GM23338 (cell line): Measurements from ENCODE around the gene CSN3. TPM values are rescaled to one million over a fixed set of nuclear protein-coding genes. Genes with fewer than 3 reads are reported as not detected.

ENCODE experiments used
- ATAC-seq: fragments of 200-7000 bp; cut with Tn5 transposase; 3 replicates; pipeline ENCODE4 v1.9.1; 2020
- DNase-seq: peaks from one replicate; pipeline ENCODE4 v3.0.0-alpha.2; 2015; ENCODE audit warnings: low spot score
- H2AFZ ChIP-seq: fragments of 200-600 bp; sonication (generic); 2 replicates; pipeline ENCODE4 v1.8.0; 2016; ENCODE audit warnings: antibody characterized with exemption, mild to moderate bottlenecking, moderate library complexity
- H3F3A ChIP-seq: fragments of 200-600 bp; sonication (generic); replicated peaks from 2 replicates; pipeline ENCODE4 v1.8.0; 2017; ENCODE audit warnings: antibody characterized with exemption, mixed run types, low read depth
- H3K27ac ChIP-seq: fragments of 200-600 bp; sonication (generic); 2 replicates; pipeline ENCODE4 v1.6.1; 2016; ENCODE audit warnings: low read depth
- H3K27me3 ChIP-seq: fragments of 200-600 bp; sonication (generic); 2 replicates; pipeline ENCODE4 v1.8.0; 2016; ENCODE audit warnings: mild to moderate bottlenecking, mixed run types, moderate library complexity; ENCODE audit not compliant: insufficient read depth
- H3K36me3 ChIP-seq: fragments of 200-600 bp; sonication (generic); 2 replicates; pipeline ENCODE4 v1.8.0; 2016; ENCODE audit warnings: mild to moderate bottlenecking; ENCODE audit not compliant: insufficient read depth
- H3K4me1 ChIP-seq: fragments of 200-600 bp; sonication (generic); 2 replicates; pipeline ENCODE4 v1.8.0; 2016; ENCODE audit warnings: mild to moderate bottlenecking, moderate library complexity; ENCODE audit not compliant: insufficient read depth
- H3K4me2 ChIP-seq: fragments of 200-600 bp; sonication (generic); 2 replicates; pipeline ENCODE4 v1.7.1; 2017; ENCODE audit warnings: mixed run types
- H3K4me3 ChIP-seq: fragments of 200-600 bp; sonication (generic); 2 replicates; pipeline ENCODE4 v1.6.1; 2016; ENCODE audit warnings: mixed run types
- H3K79me2 ChIP-seq: fragments of 200-600 bp; sonication (generic); replicated peaks from 2 replicates; pipeline ENCODE4 v1.8.0; 2017; ENCODE audit warnings: mild to moderate bottlenecking; ENCODE audit not compliant: insufficient read depth
- H3K9me2 ChIP-seq: fragments of 200-600 bp; sonication (generic); 2 replicates; pipeline ENCODE4 v1.8.0; 2017; ENCODE audit not compliant: insufficient read depth
- H4K20me1 ChIP-seq: fragments of 200-600 bp; sonication (generic); replicated peaks from 2 replicates; pipeline ENCODE4 v1.8.0; 2017; ENCODE audit warnings: mild to moderate bottlenecking; ENCODE audit not compliant: insufficient read depth
- H3K27ac Mint-ChIP-seq: 2 replicates; pipeline ENCODE4 v1.8.0; 2020; ENCODE audit warnings: inconsistent platforms, mild to moderate bottlenecking, moderate library complexity, mixed read lengths
- H3K27me3 Mint-ChIP-seq: 3 replicates; pipeline ENCODE4 v1.8.0; 2022; ENCODE audit warnings: low read depth, mild to moderate bottlenecking, moderate library complexity, mixed read lengths, inconsistent platforms; ENCODE audit not compliant: insufficient read depth, poor library complexity
- H3K36me3 Mint-ChIP-seq: 3 replicates; pipeline ENCODE4 v1.8.0; 2021; ENCODE audit warnings: low read depth, mild to moderate bottlenecking, inconsistent platforms, moderate library complexity, mixed read lengths
- H3K4me1 Mint-ChIP-seq: 3 replicates; pipeline ENCODE4 v1.8.0; 2020; ENCODE audit warnings: mild to moderate bottlenecking, inconsistent platforms, mixed read lengths
- H3K4me3 Mint-ChIP-seq: 3 replicates; pipeline ENCODE4 v1.8.0; 2021; ENCODE audit warnings: moderate library complexity, mild to moderate bottlenecking, inconsistent platforms, mixed read lengths
- H3K9me3 Mint-ChIP-seq: 3 replicates; pipeline ENCODE4 v1.8.0; 2020; ENCODE audit warnings: moderate library complexity, mild to moderate bottlenecking, inconsistent platforms, mixed read lengths
- CTCF ChIP-seq, 2 experiments: fragments of 200-600 bp in 1 of 2; sonication (generic) in 1 of 2; conservative IDR thresholded peaks; 2 replicates each; pipeline versions ENCODE4 v1.5.1 to v1.6.1; 2016 to 2017; ENCODE audit warnings: antibody characterized with exemption in 2 of 2, low read depth in 2 of 2, mild to moderate bottlenecking in 2 of 2, moderate library complexity in 1 of 2
- ETS1 ChIP-seq: IDR thresholded peaks from 2 replicates; pipeline ENCODE4 v1.6.1; 2016; ENCODE audit warnings: antibody characterized with exemption
- EZH2 ChIP-seq: fragments of 200-600 bp; sonication (generic); IDR thresholded peaks from one replicate; pipeline ENCODE4 v1.8.0; 2017; ENCODE audit warnings: antibody characterized with exemption, mild to moderate bottlenecking, low read depth; ENCODE audit not compliant: unreplicated experiment
- EZH2phosphoT487 ChIP-seq: fragments of 200-600 bp; sonication (generic); IDR thresholded peaks from one replicate; pipeline ENCODE4 v1.8.1; 2018; ENCODE audit warnings: antibody characterized with exemption; ENCODE audit not compliant: unreplicated experiment
- JUNB ChIP-seq: IDR thresholded peaks from one replicate; pipeline ENCODE4 v1.6.1; 2016; ENCODE audit warnings: antibody characterized with exemption; ENCODE audit not compliant: unreplicated experiment
- NANOG ChIP-seq: IDR thresholded peaks from 2 replicates; pipeline ENCODE4 v1.6.1; 2016; ENCODE audit warnings: antibody characterized with exemption, borderline replicate concordance
- POLR2AphosphoS5 ChIP-seq: IDR thresholded peaks from 2 replicates; pipeline ENCODE4 v1.6.1; 2016; ENCODE audit warnings: antibody characterized with exemption, low read depth
- REST ChIP-seq: IDR thresholded peaks from one replicate; pipeline ENCODE4 v1.6.1; 2018; ENCODE audit warnings: antibody characterized with exemption; ENCODE audit not compliant: unreplicated experiment
- STAT1 ChIP-seq: IDR thresholded peaks from one replicate; pipeline ENCODE4 v1.6.1; 2016; ENCODE audit warnings: antibody characterized with exemption; ENCODE audit not compliant: unreplicated experiment
- ZNF331 ChIP-seq: fragments of 250-450 bp; sonication (Bioruptor Pico); IDR thresholded peaks from 2 replicates; pipeline ENCODE4 v1.5.0; 2020; ENCODE audit warnings: low read depth, mild to moderate bottlenecking, moderate library complexity
- ZNF462 ChIP-seq: fragments of 250-450 bp; sonication (Bioruptor Pico); IDR thresholded peaks from 2 replicates; pipeline ENCODE4 v1.5.0; 2020; ENCODE audit warnings: mild to moderate bottlenecking, moderate library complexity
- polyA plus RNA-seq: library from polyadenylated mRNA; unstranded; fragments of >200 nt; fragmentation: Nextera tagmentation; extraction: Ambion mirVana; gene quantifications from 2 replicates; pipeline ENCODE4 v1.2.1, GENCODE V29; 2016
- total RNA-seq: library from RNA; depleted of rRNA; stranded (reverse); fragments of >200 nt; shearing (Covaris generic); gene quantifications from 2 replicates; pipeline ENCODE4 v1.2.3, GENCODE V29; 2014

CSN3 gene
- total and polyA plus RNA-seq, 2 experiments from 2014 or later: not detected

- no peak for TF ChIP-seq STAT1
- TF ChIP-seq ZNF331 (CRISPR knock-in tag): no peak
- TF ChIP-seq ETS1: no peak
- no peak for TF ChIP-seq REST
- TF ChIP-seq NANOG: no peak
- no peak for TF ChIP-seq CTCF (conservative IDR thresholded peaks at IDR 0.05; ENCODE audit: low read depth in 2 of 2)
- TF ChIP-seq JUNB: no peak
- no peak for TF ChIP-seq EZH2phosphoT487
Measured at GRCh38 chr4:70239131-70239883, 3.1 kb upstream of the CSN3 start (continued).

- Histone ChIP-seq H3K27ac (no peak overlapping the region), H3K79me2 (no peaks in the 10 kb centered on the region), H2AFZ (peak overlapping the region; percentile 73; the same call in 1 of the 2 replicates), H3K4me2 (no peak overlapping the region), H4K20me1 (no peaks in the 10 kb centered on the region), H3K4me1 (no peaks in the 10 kb centered on the region), H3K4me3 (no peak overlapping the region), H3K36me3 (no peaks in the 10 kb centered on the region), H3F3A (no peaks in the 10 kb centered on the region), H3K9me2 (no peaks in the 10 kb centered on the region), H3K27me3 (no peaks in the 10 kb centered on the region)
- DNase-seq (no peak), ATAC-seq (no peak)
- H3K27ac Mint-ChIP-seq: no peak overlapping the region
- H3K4me3 Mint-ChIP-seq: no peak overlapping the region
- H3K36me3 Mint-ChIP-seq: no peaks in the 10 kb centered on the region
- H3K27me3 Mint-ChIP-seq: no peaks in the 10 kb centered on the region
- no peaks in the 10 kb centered on the region for H3K9me3 Mint-ChIP-seq
- no peaks in the 10 kb centered on the region for H3K4me1 Mint-ChIP-seq
- TF ChIP-seq JUNB (no peak), POLR2AphosphoS5 (no peak), EZH2 (no peak), STAT1 (no peak), ZNF462 (no peak)
Measured at GRCh38 chr4:70239884-70240591, 2.4 kb upstream of the CSN3 start.
